Measurements from ENCODE around the gene MYBPC2. TPM values are rescaled to one million over a fixed set of nuclear protein-coding genes. Genes with fewer than 3 reads are reported as not detected.

The MYBPC2 gene
- total and polyA plus RNA-seq, 9 of the 15 experiments (the other 6 are each of a cell fraction or from before 2014, with no cell fraction given), result 0.01 to 0.14 (median 0.04) TPM; not detected in 6

GRCh38 chr19:50406156-50406820 is 26.4 kb upstream of the MYBPC2 start:
- DNase-seq (ENCODE audit: extremely low read depth in 1 of 4, low spot score in 3 of 4), result no peak
- H3K9ac ChIP-seq (ENCODE audit: insufficient read depth in 1 of 2, low read depth in 2 of 2, low read length in 2 of 2), result no peak overlapping the region; a peak in 1 of 4 replicates
- no peaks in the 10 kb centered on the region for H3K9me3 ChIP-seq (replicated peaks; ENCODE audit: control insufficient read depth, insufficient read depth, low read depth, low read length)
- WGBS (ENCODE audit: insufficient coverage, low coverage, missing lambda C conversion rate), result 83% methylated on average over 16 of the region's 22 CpGs
- peaks cover 86% of the 10 kb centered on the region; the same call in 2 of the 3 replicates for H3K36me3 ChIP-seq (ENCODE audit: control insufficient read depth, insufficient read depth, low read length)
- no peak overlapping the region for H3K27ac ChIP-seq (ENCODE audit: extremely low read depth, low read depth, low read length)
- no peaks in the 10 kb centered on the region for H4K20me1 ChIP-seq (replicated peaks; ENCODE audit: control insufficient read depth, insufficient read depth, low read length)
- H2AFZ ChIP-seq (ENCODE audit: low read depth, low read length), result no peak overlapping the region
- BruUV-seq (replicated peaks), result no TSS peak
- no peaks in the 10 kb centered on the region for H3K9me1 ChIP-seq (ENCODE audit: control insufficient read depth, insufficient read depth, low read length)
- no peaks in the 10 kb centered on the region for H3K79me2 ChIP-seq (ENCODE audit: control insufficient read depth, insufficient read depth, low read length)
- in situ Hi-C loops (cut with MboI), result no loop called here
- ChIA-PET CTCF (ENCODE audit: low intra/inter-chr PET ratio) (no interaction called here), POLR2A (no interaction called here)
- no peaks in the 10 kb centered on the region for H3K27me3 ChIP-seq (ENCODE audit: control insufficient read depth in 2 of 2, insufficient read depth in 2 of 2, low read length in 2 of 2)
- H3K4me2 ChIP-seq (ENCODE audit: insufficient read depth, low read length), result no peak overlapping the region
- no peak for FAIRE-seq
- intact Hi-C loops (cut with micrococcal nuclease), result no loop called here
- peaks cover 0 to 20% of the 10 kb centered on the region in 2 experiments; a peak in 1 of 5 replicates for H3K4me1 ChIP-seq (replicated peaks in 1 of 2; ENCODE audit: control insufficient read depth in 2 of 2, insufficient read depth in 2 of 2, low read length in 2 of 2)
- no peak for ATAC-seq
- no peak overlapping the region for H3K4me3 ChIP-seq
- TF ChIP-seq THRAP3 (IDR thresholded peaks at IDR 0.05; ENCODE audit: borderline replicate concordance) (no peak), TEAD2 (tag; IDR thresholded peaks at IDR 0.05) (no peak), HOMEZ (CRISPR knock-in tag; IDR thresholded peaks at IDR 0.05) (no peak), TEAD1 (CRISPR knock-in tag; IDR thresholded peaks at IDR 0.05) (no peak), ZNF512 (tag; IDR thresholded peaks at IDR 0.05) (no peak), RBM17 (IDR thresholded peaks at IDR 0.05; ENCODE audit: borderline replicate concordance, low read depth, low read length) (no peak), BDP1 (IDR thresholded peaks at IDR 0.05; ENCODE audit: insufficient read depth, insufficient read length) (no peak), EGR1 (conservative IDR thresholded peaks at IDR 0.05) (peak; percentile 77), RBFOX2 (IDR thresholded peaks at IDR 0.05; ENCODE audit: low read depth, low read length) (0 out of 2 replicates have a peak, but pooled peaks have one; percentile 11), TRIM24 (IDR thresholded peaks at IDR 0.05) (no peak), POLR2G (IDR thresholded peaks at IDR 0.05; ENCODE audit: low read depth, low read length) (peak; percentile 31; the same call in 1 of the 2 replicates), KDM1A (IDR thresholded peaks at IDR 0.05) (peak; percentile 26 to 39; a peak in 3 of 4 replicates), ESRRA (IDR thresholded peaks at IDR 0.05; ENCODE audit: borderline replicate concordance, low read depth) (peak; percentile 72; the same call in 1 of the 2 replicates), KDM5B (IDR thresholded peaks at IDR 0.05; ENCODE audit: insufficient replicate concordance, low read depth, low read length) (no peak), AFF4 (CRISPR knock-in tag; IDR thresholded peaks at IDR 0.05) (no peak)

Measured in K562 (cell line).